HK-2 (cell line): ENCODE measurements around the gene DAGLA.

Experiments used
- DNase-seq: peaks from one replicate; pipeline ENCODE4 v3.0.0-alpha.2; 2018; ENCODE audit not compliant: unreplicated experiment

The DAGLA gene

DNA sequence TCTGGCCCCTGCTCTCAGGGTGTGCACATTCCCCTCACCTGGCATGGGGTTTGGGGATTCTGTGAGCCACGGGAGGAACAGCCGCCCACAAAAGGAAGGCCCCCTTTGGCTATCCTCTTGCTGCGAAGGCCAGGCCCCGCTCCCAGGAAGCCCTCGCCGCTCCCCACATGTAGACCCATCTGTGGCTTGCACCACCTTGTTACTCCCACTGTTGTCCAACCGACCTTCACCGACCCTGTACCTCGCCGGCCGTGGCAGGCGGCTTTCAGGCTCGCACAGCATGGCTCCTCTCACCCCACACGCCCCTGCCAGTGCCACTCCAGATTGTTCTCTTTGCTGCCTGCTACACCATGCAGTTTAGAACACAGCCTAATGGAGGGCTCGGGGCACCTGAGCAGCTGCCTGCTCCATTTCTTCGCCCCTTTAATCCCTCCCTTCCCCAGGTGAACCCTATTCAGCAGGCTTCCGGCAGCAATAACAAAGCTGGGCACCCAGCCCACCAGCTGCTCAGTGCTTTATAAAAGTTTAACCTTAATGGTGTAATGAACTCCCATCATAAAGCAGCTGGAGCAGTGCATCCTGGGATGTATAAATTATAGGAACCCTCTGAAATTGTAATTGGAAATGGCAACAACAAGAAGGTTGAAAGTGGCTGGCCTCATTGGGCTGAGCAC is 10.7 kb downstream of the DAGLA start:
- no peak for DNase-seq

DNA sequence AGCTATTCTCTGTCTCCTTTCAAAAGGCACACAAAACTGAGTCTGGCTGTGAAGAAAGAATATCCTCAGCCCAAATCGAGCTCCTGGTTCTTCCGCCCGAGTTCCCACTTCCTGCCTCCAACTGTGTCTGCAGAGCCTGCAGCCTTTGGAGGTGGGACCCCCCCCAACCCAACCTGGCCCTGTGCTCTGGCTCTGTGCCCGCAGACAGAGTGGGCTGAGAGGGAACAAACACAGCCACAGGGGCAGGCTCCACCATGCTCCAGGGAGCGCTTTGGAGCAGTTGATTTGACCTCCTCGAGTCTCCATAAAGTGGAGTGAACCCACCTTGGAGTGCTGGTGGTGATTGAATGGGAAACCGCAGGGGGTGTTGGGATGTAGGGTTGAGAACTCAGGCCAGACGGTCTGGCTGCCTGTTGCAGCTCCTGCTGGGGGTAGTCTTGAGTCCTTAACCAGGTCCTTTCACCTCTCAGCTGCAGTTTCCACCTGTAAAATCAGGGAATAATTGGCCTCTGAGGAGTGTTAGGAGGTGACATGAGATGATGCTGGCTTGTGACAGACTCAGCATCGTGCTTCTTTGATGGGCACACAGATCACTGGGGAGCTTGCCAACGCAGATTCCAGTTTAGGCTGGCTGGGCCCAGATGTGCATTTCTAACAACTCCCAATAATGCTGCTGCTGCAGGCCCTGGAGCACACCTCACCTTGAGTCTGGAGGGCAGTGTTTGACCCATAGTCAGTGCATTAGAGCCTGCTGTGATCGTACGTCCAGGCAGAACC is 11.4 kb downstream of the DAGLA start:
- DNase-seq = no peak

- peak; percentile 27 for DNase-seq
Observed at GRCh38 chr11:61693922-61694601, 13.9 kb downstream of the DAGLA start.

DNA sequence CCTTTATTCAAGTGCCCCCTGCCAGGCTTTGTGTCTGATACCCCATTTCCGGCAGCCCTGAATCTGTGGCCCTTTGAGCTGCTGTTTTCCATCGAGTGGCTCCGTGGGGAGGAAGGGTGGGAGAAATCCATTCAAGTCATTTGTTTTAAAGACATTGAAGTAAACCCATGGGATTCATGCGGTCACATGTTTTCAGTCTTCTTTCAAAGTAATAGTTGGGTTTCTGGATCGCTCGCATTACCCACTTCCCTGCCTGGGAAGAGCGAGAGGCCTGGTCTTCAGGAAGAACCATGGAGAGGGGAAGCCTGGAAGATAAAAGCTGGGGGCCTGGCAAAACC is 14.4 kb downstream of the DAGLA start:
- no peak for DNase-seq

- DNase-seq = no peak
Observed at GRCh38 chr11:61694946-61695706, 14.9 kb downstream of the DAGLA start.

- DNase-seq = peak; percentile 89
Observed at GRCh38 chr11:61695917-61696316, 15.7 kb downstream of the DAGLA start.

DNA sequence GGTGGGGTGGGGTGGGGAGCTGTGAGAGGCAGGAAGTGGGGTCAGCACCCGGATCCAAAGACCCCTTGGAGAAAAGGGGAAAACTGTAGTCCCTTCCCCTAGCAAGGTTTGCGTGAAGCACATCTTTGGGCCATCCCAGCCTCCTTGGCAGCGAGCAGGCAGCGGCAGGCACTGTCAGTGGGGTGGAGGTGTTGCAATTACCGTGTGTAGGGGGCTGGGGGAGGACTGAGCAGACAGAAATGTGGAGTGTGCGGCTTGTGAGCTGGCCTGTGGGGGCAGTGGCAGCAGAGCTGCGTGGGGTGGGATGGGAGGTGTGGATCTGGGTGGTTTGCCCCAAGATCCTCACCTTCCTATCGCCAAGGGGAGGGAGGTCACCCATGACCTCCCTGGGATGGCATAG is 16.4 kb downstream of the DAGLA start:
- peak; percentile 37 for DNase-seq

- peak; percentile 76 for DNase-seq
Observed at GRCh38 chr11:61697078-61697502, 16.9 kb downstream of the DAGLA start.

DNA sequence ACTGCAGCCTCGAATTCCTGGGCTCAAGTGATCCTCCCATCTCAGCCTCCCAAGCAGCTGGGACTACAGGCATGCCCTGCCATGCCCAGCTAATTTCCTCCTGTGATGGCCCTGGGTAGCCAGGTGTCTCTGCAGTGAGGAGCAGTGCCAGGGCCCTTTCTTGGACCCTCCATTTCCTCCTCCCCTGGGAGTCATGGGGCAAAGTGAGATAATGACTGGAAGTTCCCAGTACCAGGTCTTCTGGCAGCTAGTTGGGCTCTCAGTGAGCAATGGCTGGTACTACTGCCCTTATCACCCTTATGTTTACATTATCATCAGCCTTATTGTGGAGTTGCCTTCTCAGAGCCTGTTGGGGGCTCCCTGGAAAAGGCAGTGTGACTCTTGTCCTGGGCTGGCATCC is 17.6 kb downstream of the DAGLA start:
- no peak for DNase-seq

- no peak for DNase-seq
Observed at GRCh38 chr11:61698173-61698948, 18.2 kb downstream of the DAGLA start.

- DNase-seq = no peak
Observed at GRCh38 chr11:61699737-61700160, 19.6 kb downstream of the DAGLA start.

GRCh38 chr11:61700212-61700611 is 20.0 kb downstream of the DAGLA start:
- DNase-seq = peak; percentile 63

GRCh38 chr11:61700720-61701119 is 20.5 kb downstream of the DAGLA start:
- DNase-seq = no peak

GRCh38 chr11:61701242-61701886 is 21.2 kb downstream of the DAGLA start:
- DNase-seq = no peak

- DNase-seq = no peak
Observed at GRCh38 chr11:61702701-61703312, 22.6 kb downstream of the DAGLA start.

GRCh38 chr11:61704838-61705237 is 24.6 kb downstream of the DAGLA start:
- no peak for DNase-seq

DNA sequence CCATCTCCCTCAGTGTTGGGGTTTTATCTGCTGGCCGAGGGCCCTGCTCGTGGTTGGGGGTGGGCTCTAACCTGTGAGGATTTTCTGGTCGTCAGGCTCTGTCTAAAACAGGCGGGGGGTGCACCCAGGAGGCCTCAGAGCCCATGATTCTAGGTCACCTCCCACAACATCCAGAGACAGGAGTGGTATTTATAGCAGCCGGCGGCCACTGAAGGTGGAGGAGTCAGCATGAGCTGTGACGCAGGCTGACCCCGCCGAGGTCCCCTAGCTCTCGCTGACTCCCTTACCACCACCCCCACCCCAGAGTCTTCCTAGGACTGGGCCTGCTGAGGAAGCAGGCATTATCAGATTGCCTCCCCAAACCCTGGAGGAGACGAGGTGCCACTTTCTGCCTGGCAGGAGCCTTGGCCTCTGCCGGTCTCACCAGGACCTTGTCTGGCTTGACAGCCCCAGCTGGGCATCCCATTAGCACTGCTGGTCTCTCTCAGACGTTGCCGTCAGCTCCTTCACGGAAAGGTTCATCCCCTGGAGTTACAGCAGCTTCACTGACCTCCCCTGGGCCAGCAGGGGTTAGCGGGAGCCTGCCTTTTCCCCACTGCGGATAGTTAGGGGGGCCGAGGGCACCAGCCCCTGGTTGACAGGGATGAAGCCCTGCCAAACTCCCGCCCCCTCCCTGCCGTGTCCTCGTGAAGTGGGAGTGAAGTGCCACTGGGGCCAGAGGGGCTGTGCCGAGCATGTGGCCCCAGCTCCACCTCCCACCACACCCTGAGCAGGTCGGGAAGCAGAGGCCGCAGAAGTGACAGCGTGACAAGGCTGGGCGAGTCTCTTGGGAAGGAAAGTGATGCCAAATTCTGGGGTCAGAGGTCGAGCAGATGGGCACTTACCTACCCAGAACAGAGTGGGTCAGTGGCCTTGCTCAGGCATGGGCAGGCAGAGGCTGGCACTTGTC is 26.5 kb downstream of the DAGLA start:
- DNase-seq = no peak

DNA sequence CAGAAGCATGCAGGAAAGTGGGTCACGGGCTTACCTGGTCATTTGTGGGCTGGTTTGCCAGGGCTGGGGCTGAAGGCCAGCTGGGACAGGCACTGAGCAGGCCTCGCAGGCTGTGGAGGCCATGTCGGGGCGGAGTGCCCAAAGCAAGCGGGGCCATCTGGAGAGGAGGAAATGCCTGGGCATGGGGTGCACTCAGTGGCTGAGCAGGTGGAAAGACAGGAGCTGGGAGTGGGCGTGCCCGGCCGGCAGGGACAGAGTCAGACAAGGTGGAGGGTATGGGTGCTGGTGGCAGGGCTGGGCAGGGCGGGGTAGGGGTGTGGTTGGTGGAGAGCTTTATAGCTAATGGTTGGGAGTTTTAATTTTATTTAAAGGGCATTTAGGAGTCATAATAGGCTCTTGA is 27.4 kb downstream of the DAGLA start:
- no peak for DNase-seq

DNA sequence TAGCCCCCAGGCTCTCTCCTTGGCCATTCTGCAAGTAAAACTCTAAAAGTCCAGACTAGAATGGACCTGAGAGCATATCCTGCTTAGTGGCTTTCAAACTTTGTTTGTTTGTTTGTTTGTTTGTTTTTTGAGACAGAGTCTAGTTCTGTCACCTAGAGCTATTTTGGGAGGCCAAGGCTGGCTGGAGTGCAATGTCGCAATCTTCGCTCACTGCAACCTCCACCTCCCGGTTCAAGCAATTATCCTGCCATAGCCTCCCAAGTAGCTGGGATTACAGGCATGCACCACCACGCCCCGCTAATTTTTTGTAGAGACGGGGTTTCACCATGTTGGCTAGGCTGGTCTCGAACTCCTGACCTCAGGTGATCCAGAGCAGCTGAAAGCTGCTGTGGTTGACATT is 28.9 kb downstream of the DAGLA start:
- no peak for DNase-seq
